Activated CD4-positive, alpha-beta T cell treated with anti-CD3 and anti-CD28 coated beads for 48 hours (primary cell): ENCODE data around the gene RPL37.
"Not testable (repeated sequence)": the region's sequence is repeated elsewhere in the genome, so short reads cannot be mapped to it uniquely, and the experiment has no call there.

Experiments used
- DNase-seq: peaks from one replicate; pipeline ENCODE4 v3.0.0-alpha.2; 2020

RPL37 gene

DNA sequence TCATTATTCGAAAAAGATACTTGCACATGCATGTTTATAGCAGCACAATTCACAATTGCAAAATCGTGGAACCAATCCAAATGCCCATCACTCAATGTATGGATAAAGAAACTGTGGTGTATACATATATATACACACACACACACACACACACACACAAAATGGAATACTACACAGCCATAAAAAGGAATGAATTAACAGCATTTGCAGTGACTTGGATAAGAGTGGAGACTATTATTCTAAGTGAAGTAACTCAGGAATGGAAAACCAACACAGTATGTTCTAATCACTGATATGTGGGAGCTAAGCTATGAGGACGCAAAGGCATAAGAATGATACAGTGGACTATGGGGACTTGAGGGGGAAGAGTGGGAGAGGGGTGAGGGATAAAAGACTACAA, 40.1 kb downstream of the RPL37 start:
- not testable (repeated sequence) for DNase-seq

DNA sequence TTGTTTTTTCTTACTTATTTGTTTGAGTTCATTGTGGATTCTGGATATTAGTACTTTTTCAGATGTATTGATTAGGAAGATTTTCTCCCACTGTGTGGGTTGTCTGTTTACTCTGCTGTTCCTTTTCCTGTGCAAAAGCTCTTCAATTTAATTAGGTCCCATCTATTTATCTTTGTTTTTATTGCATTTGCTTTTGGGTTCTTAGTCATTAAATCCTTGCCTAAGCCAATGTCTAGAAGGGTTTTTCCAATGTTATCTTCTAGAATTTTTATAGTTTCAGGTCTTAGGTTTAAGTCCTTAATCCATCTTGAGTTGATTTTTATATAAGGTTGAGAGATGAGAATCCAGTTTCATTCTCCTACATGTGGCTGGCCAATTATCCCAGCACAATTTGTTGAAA, 40.7 kb downstream of the RPL37 start:
- not testable (repeated sequence) for DNase-seq

DNA sequence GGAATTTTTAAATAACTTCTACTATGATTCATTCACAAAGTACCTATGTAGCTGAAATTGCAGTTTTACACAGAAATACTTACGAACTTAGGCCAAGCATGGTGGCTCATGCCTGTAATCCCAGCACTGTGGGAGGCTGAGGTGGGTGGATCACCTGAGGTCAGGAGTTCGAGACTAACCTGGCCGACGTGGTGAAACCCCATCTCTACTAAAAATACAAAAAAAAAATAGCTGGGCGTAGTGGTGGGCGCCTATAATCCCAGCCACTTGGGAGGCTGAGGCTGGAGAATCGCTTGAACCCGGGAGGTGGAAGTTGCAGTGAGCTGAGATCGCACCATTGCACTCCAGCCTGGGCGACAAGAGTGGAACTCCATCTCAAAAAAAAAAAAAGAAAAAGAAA, 42.3 kb downstream of the RPL37 start:
- not testable (repeated sequence) for DNase-seq

DNA sequence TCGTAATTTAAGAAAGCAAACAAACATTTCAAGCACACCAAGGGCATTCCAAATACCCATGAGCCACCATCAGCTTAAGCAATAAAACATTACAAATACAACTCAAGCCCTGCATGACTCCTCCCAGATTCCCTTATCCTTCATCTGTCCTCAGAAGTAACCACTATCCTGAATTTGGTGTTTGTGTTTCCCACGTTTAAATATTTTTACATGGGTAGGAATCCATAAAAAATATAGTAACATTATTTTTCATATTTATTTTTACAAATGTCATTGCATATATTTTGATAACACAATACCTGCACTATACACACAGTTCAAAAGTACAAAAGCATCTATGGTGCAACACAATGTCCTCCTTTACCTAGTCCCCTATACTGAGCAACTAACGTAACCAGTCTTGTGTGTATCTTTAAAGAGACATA, 43.3 kb downstream of the RPL37 start:
- no peak for DNase-seq

DNA sequence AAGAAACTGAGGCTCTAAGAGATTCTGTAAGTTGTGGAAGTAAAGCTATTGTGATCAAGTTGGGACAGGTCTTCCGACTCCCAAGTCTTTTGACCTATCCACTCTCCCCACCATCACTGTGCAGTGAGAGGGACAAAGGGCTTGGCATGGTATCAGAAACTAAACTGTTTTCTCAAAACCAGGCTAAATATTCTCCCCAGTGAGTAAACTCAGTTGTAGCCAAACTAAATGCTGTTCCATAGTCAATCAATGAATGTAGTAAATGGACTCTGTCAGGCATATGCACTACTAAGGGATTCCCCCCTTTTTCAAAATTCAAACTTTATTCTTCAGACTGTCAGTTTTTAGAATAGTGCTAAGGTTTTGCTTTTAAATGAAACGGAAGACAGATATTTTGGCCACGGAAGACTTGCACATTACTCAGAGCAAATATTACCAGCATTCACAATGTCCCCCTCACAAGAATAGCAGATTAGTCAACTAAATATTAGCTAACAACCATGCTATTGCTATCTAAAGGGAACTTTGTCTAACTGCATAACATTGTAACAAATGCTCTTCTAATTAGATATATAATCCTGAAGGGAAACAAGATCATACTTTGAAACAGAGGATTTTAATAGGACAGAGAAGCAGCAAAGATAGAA, 44.0 kb downstream of the RPL37 start:
- DNase-seq, result no peak

DNA sequence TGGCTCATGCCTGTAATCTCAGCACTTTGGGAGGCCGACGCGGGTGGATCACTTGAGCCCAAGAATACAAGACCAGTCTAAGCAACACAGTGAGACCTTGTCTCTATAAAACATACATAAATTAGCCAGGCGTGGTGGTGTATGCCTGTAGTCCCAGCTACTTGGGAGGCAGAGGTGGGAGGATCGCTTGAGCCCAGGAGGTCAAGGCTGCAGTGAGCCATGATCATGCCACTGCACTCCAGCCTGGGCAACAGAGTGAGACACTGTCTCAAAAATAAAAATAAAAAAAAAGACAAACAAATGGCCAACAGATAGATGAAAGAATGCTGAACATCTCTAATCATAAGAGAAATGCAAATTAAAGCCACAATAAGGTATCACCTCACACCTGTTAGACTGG, 46.1 kb downstream of the RPL37 start:
- DNase-seq, result not testable (repeated sequence)

DNA sequence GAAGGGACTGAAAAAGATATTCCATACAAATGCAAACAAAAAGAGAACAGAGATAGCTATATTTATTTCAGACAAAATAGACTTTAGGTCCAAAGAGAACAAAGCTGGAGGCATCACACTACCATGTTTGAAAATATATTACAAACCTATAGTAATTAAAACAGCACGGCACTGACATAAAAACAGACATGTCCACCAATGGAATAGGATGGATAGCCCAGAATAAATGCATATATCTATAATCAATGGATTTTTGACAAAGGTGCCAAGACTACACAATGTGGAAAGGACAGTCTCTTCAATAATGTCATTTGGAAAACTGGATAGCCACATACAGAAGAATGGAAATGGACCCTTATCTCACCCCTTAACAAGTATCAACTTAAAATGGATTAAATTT, 47.0 kb downstream of the RPL37 start:
- DNase-seq, result no peak

DNA sequence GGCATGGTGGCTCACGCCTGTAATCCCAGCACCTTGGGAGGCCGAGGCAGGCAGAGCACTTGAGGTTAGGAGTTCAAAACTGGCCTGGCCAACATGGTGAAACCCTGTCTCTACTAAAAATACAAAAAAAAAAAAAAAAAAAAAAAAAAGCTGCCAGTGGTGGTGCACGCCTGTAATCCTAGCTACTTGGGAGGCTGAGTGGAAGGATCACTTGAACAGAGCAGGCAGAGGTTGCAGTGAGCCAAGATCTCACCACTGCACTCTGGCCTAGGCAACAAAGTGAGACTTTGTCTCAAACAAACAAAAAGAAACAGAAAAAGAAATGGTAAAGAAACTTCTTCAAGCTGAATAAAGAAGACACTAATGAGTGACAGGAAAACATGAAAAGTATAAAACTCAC, 48.4 kb downstream of the RPL37 start:
- DNase-seq, result not testable (repeated sequence)

DNA sequence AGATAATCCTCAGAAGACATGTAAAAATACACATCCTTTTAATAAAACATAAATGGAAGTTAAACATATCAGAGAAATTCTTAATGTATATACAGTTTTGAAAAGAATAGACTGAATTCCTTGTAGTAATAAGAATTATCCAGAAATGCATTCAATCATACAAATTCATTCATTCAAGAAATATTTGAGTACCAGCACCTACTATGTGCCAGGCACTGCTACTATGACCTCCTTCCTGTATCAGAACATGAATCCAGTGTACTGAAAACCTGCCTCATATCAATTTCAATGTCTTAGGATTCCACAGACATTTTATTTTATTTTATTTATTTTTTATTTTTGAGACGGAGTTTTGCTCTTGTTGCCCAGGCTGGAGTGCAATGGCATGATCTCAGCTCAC, 50.1 kb downstream of the RPL37 start:
- DNase-seq, result no peak

DNA sequence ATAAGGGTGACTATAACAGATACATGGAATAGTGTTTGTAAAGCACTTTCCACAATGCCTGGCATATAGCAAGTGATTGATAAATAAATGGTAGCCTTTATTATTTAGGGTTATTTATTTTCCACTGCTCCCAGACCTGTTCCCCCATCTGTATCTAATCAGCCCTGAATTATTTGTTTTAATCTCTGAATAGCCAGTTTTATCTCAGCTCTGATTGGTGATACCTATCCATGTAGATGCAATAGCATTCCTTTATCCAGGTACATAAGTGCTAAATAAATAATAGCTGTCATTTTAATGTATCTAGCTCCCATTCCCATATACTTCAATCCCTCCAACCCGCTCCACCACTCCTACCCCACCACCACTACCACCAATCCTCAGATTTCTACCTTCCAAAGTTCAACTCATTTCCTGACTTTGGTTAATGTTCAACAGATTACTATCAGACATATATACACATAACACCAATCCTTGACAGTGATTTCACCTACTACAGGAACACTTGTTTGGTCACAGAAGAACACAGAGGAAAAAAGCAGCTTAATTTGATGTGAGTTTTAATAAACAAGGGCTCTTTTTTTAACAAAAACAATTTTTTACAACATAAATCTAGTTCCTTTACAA, 50.9 kb downstream of the RPL37 start:
- no peak for DNase-seq

DNA sequence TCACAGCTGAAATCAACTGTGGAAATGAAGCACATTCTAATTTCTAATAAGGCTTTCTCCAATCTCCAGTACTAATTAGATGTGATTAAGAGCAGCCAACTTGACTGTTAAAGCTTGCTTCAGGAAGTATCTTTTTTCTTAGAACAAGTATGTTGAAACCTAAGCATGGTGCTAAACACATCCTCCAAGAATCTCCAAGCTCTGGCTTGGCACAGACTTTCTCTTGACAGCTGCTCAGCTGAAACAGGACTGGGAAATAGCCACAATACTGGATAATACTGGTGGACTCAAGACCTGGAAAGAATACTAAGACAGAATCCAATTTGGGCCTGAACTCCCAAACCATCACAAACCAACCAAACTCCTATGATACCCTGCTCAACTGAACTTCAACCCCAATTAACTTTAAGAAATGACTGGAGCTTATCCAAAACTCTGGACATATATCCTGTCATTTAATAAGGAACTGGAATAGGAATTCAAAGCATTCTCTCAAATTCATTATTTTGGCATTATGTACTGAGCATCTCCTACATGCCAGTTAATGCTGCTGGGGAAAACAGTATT, 53.1 kb downstream of the RPL37 start:
- DNase-seq, result no peak

DNA sequence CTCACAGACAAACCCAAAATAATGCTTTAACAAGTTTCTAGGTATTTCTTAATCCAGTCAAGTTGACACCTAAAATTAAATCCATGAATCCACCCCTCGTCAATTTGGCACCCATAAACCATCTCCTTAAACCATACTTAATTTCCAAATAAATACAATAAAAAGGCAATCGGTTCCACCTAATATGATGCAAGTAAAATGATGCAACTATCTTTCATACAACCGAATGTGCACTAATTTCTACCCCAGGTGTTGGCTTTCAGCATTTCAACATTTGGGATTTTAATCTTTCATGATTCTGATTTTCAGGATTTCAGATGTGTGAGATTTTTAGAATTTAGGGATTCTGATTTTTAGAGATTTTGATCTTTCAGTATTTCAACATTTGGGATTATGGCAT, 54.2 kb downstream of the RPL37 start:
- DNase-seq, result no peak

DNA sequence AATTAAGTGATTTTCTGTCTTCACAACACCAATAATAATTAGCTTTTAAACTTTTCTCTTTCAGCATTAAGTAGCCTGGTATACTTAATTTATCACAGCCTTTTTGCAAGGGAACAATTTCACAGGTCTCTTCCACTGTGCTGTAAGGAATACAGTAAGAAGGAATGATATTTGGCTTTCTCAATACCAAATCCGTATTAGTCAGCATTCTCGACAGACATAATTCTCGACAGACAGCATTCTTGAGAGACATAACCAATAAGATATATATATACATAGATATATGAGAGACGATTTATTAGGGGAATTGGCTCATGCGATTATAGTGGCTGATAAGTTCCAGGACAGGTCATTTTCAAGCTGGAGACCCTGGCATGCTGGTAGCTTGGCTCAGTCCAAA, 54.8 kb downstream of the RPL37 start:
- no peak for DNase-seq

DNA sequence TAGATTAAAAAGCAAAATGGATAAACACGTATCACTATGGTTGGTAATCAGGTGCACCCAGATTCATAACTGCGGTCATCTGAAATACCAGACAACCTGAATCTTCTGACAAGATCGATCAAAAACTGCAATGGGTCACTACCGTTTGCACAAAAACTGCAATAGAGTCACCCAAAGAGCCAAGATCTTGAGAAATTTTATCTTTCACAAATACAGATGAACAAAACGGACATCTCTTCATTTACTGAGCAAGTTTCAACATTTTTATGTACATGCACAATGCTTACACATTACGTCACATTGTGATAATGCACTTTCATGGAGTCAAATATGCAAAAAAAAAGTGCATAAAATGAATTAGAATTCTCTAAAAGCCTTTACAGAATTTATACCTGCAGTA, 55.5 kb downstream of the RPL37 start:
- DNase-seq, result no peak

DNA sequence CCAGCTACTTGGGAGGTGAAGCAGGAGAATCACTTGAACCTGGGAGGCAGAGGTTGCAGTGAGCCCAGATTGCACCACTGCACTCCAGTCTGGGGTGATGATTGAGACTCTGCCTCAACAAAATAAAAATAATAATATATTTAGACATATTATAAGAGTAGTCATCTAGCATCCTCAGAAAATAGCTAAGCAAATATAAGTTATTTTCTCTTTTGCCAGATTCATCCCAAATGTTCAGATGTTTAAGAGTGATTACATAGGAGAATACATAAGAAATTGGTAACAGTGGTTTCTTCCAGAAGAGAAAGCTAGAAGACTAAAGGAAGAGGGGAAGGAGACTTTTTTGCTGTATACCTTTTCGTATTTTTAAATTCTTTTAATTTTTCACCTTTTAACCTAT, 56.9 kb downstream of the RPL37 start:
- DNase-seq, result no peak

DNA sequence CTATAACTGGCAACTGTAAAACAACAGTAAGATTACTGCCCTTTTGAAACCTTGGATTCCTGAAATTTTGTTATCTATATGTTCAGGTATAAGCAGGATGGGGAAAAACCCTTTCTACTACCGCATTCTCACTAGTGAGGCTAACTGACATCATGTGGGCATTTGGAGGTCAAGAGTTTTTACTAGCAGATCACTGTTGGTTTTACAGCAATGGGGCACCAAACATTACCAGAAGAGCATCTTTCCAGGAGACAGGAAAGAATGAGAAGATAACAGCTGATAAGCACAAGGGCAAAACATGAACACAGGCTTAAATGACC, 58.4 kb downstream of the RPL37 start:
- DNase-seq, result no peak

DNA sequence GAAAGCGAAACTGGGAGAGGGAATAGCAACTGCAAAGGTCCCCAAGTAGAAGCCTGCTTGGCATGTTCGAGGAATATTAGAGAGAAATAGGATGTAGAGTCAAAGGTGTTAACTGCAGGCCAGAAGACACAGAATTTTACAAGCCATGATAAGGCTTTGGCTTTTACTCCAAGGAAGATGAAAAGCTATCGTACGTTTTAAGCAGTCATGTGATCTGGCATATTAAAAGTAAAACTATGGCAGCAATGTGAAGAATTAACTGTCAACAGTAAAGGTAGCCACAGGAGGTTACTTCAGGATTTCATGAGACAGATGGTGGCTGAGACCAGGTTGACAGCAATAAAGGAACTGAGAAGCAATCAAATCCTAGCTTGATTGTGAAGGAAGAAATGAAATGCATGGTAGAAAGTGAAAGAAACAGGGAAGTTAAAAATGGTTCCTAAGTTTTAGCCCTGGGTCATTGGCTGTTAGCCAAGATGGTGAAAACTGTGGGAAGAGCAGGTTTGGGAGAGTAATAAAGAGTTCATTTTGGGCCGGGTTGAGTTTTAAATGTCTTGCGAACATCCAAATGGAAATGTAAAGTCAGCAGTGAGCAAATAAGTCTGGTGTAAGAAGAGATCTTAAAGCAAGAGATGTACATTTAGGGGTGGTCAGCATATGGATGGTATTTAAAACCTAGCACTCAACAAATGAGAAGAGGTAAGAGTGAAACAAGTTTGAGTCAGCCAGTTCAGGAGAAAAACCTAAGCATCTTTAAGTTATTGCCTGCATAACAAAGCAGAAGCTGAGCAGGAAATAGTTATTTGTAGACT, 59.0 kb downstream of the RPL37 start:
- no peak for DNase-seq
